ENCODE results near the gene TRO.

The TRO gene, protein sequence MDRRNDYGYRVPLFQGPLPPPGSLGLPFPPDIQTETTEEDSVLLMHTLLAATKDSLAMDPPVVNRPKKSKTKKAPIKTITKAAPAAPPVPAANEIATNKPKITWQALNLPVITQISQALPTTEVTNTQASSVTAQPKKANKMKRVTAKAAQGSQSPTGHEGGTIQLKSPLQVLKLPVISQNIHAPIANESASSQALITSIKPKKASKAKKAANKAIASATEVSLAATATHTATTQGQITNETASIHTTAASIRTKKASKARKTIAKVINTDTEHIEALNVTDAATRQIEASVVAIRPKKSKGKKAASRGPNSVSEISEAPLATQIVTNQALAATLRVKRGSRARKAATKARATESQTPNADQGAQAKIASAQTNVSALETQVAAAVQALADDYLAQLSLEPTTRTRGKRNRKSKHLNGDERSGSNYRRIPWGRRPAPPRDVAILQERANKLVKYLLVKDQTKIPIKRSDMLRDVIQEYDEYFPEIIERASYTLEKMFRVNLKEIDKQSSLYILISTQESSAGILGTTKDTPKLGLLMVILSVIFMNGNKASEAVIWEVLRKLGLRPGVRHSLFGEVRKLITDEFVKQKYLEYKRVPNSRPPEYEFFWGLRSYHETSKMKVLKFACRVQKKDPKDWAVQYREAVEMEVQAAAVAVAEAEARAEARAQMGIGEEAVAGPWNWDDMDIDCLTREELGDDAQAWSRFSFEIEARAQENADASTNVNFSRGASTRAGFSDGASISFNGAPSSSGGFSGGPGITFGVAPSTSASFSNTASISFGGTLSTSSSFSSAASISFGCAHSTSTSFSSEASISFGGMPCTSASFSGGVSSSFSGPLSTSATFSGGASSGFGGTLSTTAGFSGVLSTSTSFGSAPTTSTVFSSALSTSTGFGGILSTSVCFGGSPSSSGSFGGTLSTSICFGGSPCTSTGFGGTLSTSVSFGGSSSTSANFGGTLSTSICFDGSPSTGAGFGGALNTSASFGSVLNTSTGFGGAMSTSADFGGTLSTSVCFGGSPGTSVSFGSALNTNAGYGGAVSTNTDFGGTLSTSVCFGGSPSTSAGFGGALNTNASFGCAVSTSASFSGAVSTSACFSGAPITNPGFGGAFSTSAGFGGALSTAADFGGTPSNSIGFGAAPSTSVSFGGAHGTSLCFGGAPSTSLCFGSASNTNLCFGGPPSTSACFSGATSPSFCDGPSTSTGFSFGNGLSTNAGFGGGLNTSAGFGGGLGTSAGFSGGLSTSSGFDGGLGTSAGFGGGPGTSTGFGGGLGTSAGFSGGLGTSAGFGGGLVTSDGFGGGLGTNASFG (N-terminal part only)

DNA sequence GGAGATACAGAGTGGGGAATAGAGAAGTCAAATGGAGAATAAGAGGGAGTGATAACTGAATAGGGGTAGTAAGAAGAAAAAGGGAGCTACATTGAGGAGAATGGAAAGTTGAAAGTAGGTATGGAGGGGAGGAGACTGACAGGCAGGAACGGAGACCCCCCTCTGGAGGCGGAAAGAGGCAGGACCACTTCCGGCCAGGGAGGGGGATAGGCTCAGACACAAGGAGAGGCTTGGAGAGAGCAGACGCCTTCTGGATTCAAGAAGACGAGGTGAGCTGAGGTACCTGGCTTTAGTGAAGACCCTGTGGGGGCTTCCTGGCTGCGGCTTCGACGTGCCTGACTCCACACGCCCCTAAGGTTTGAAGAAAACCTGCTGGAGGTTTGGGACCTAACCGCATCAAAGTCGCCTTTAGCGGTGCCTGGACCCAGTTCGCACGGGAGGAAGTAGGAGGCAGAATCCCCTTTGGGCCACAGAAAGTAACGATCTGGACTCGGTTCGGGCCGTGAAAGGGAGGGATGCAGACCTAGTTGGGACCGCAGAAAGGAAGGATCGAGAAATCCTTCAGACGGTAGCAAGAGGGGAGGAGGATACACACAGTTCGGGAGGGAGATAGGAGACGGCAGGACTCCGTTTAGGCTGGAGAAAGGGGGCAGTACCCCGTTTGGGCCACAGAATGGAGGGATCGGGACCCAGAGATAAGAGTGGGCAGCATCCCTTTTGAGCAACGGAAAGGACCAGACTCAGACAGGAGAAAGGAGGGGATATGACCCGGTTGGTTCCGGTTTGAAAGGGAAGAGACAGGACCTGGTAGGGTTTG, at the start of gene TRO:
TSS of gene TRO (plus strand) at position 215 of the 817 bp plus-strand sequence. CDS start 1,423 bp downstream, outside the sequence.
- TF ChIP-seq, protein P1, sequence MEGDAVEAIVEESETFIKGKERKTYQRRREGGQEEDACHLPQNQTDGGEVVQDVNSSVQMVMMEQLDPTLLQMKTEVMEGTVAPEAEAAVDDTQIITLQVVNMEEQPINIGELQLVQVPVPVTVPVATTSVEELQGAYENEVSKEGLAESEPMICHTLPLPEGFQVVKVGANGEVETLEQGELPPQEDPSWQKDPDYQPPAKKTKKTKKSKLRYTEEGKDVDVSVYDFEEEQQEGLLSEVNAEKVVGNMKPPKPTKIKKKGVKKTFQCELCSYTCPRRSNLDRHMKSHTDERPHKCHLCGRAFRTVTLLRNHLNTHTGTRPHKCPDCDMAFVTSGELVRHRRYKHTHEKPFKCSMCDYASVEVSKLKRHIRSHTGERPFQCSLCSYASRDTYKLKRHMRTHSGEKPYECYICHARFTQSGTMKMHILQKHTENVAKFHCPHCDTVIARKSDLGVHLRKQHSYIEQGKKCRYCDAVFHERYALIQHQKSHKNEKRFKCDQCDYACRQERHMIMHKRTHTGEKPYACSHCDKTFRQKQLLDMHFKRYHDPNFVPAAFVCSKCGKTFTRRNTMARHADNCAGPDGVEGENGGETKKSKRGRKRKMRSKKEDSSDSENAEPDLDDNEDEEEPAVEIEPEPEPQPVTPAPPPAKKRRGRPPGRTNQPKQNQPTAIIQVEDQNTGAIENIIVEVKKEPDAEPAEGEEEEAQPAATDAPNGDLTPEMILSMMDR (IDR thresholded peaks at IDR 0.05), result no peak
- no peaks in the 10 kb centered on the region for H3K4me1 ChIP-seq (ENCODE audit: control insufficient read depth in 1 of 2, insufficient read depth in 1 of 2, low read depth in 1 of 2, low read length in 1 of 2)
- H3K27me3 ChIP-seq, result peaks cover 24% of the 10 kb centered on the region
- no peaks in the 10 kb centered on the region for H3K9me3 ChIP-seq
- H3K27ac ChIP-seq, result no peak within 1 kb of the TSS
- H3K36me3 ChIP-seq, result no peaks in the 10 kb centered on the region
- H3K4me3 ChIP-seq (ENCODE audit: low read depth in 1 of 2, low read length in 1 of 2), result no peak within 1 kb of the TSS

DNA sequence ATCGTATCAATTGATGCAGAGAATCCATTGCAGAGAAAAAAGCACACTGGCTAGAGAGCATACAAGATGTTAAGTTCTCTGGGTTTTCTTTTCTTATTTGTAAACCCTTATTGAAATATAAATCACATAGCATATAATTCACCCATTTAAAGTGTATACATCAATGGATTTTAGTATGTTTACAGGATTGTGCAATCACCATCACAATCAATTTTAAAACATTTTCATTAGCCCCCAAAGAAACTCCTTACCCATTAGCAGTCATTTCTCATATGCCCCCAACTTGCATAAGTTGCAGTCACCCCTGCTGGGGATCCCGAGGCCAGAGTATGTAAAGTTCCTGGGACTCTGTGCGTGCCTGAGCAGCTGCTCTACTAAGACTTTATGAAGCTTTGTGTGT, 34.9 kb upstream of the TRO start:
- H3K36me3 ChIP-seq, result no peaks in the 10 kb centered on the region
- no peaks in the 10 kb centered on the region for H3K27me3 ChIP-seq
- H3K4me1 ChIP-seq (ENCODE audit: control insufficient read depth in 1 of 2, insufficient read depth in 1 of 2, low read depth in 1 of 2, low read length in 1 of 2), result no peaks in the 10 kb centered on the region
- no peak overlapping the region for H3K27ac ChIP-seq
- no peaks in the 10 kb centered on the region for H3K9me3 ChIP-seq
- TF ChIP-seq, protein P1 (IDR thresholded peaks at IDR 0.05), result no peak
- H3K4me3 ChIP-seq (ENCODE audit: low read depth in 1 of 2, low read length in 1 of 2), result no peak overlapping the region

DNA sequence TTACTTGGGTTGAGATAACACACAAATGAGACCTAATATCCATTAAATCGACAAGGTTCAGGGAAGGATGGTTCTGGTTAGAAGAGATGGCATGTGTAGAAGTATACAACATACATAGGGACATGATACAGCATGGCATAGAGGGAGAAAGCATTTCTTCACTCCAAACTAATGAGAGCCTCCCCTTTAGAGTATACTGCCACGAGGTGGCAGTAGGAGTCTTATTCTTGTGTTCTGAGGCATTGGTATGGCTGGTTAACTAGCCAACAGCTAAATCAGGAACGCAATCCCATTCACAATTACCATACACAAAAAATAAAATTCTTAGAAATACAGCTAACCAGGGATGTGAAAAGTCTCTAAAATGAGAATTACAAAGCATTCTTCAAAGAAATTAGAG, 29.1 kb upstream of the TRO start:
- Histone ChIP-seq H3K27ac (no peak overlapping the region), H3K4me3 (ENCODE audit: low read depth in 1 of 2, low read length in 1 of 2) (no peak overlapping the region), H3K9me3 (no peaks in the 10 kb centered on the region), H3K36me3 (no peaks in the 10 kb centered on the region), H3K27me3 (no peaks in the 10 kb centered on the region), H3K4me1 (ENCODE audit: control insufficient read depth in 1 of 2, insufficient read depth in 1 of 2, low read depth in 1 of 2, low read length in 1 of 2) (no peaks in the 10 kb centered on the region)
- TF ChIP-seq, protein P1 (IDR thresholded peaks at IDR 0.05), result no peak

DNA sequence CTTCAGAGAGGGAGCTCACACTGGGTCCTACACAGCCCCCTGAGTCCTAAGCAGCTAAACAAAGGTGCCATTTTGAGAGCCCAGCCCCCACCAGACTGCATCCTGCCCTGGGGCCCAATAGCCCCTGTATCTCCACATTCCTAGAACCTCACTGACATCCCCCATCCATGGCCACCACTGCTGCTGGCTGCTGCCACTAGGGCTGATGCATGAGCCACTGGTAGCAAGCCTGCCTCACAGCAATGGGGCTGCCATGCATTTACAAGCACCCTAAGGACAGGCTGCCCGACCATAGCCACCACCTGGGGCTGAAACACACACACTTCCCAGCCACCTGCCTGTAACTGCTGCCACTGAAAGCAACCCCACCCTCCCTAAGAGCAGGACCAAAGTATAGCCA, 26.5 kb upstream of the TRO start:
- Histone ChIP-seq H3K27ac (no peak overlapping the region), H3K4me3 (ENCODE audit: low read depth in 1 of 2, low read length in 1 of 2) (no peak overlapping the region), H3K4me1 (ENCODE audit: control insufficient read depth in 1 of 2, insufficient read depth in 1 of 2, low read depth in 1 of 2, low read length in 1 of 2) (no peaks in the 10 kb centered on the region), H3K27me3 (no peaks in the 10 kb centered on the region), H3K36me3 (no peaks in the 10 kb centered on the region), H3K9me3 (no peaks in the 10 kb centered on the region)
- TF ChIP-seq, protein P1 (IDR thresholded peaks at IDR 0.05), result no peak
